ENCODE results near the gene NDUFB3.
"Not testable (repeated sequence)": the region's sequence is repeated elsewhere in the genome, so short reads cannot be mapped to it uniquely, and the experiment has no call there.

The NDUFB3 gene

GRCh38 chr2:201071479-201072200, at the start of gene NDUFB3, which contains the start of gene HYCC2:
Gene NDUFB3, plus strand, starts transcription at chr2:201072001. Its CDS starts 6,882 bp downstream, at chr2:201078883.
Gene HYCC2, minus strand, starts transcription at chr2:201071671. Its CDS starts 47,662 bp downstream, at chr2:201024009.
- DNase-seq = peak; percentile 79

DNA sequence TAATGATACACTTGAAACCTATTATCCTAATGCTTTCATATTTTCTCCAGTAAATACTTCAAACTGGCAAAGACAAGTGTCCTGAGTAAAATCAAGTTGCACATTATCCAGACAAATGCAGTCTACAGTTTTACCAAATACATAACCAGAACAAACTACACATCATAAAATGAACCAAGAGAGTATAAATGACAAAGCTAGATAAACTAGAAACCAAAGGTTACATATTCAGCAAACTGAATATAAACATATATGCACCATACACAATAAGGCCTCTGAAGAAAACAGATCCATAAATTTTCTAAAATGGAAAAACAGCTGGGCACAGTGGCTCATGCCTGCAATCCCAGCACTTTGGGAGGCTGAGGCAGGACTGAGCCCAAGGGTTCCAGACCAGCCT, 47.3 kb upstream of the NDUFB3 start:
- DNase-seq = no peak

DNA sequence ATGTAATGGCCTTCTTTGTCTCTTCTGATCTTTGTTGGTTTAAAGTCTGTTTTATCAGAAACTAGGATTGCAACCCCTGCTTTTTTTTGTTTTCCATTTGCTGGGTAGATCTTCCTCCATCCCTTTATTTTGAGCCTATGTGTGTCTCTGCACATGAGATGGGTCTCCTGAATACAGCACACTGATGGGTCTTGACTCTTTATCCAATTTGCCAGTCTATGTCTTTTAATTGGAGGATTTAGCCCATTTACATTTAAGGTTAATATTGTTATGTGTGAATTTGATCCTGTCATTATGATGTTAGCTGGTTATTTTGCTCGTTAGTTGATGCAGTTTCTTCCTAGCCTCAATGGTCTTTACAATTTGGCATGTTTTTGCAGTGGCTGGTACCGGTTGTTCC, 37.4 kb upstream of the NDUFB3 start:
- not testable (repeated sequence) for DNase-seq

DNA sequence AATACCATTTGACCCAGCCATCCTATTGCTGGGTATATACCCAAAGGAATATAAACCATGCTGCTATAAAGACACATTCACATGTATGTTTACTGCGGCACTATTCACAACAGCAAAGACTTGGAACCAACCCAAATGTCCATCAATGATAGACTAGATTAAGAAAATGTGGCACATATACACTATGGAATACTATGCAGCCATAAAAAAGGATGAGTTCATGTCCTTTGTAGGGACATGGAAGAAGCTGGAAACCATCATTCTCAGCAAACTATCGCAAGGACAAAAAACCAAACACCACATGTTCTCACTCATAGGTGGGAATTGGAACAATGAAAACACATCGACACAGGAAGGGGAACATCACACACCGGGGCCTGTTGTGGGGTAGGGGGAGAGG, 33.4 kb upstream of the NDUFB3 start:
- DNase-seq = not testable (repeated sequence)

DNA sequence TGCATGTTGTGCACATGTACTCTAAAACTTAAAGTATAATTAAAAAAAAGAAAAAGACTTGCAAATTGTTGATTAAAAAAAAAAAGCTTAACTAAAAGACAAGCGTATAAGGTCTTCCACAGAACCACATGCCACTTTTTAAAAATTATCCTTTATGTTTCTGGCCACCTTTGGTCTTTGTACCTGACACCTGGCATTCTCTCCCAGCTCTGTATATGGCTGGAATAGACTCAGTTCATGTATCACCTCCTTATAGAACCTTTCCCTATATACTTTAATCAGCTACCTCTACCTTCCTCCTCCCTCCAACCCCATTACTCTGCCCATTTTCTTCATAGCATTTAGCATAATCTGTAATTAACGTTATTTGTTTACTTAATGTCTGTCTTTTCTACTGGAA, 32.9 kb upstream of the NDUFB3 start:
- no peak for DNase-seq

DNA sequence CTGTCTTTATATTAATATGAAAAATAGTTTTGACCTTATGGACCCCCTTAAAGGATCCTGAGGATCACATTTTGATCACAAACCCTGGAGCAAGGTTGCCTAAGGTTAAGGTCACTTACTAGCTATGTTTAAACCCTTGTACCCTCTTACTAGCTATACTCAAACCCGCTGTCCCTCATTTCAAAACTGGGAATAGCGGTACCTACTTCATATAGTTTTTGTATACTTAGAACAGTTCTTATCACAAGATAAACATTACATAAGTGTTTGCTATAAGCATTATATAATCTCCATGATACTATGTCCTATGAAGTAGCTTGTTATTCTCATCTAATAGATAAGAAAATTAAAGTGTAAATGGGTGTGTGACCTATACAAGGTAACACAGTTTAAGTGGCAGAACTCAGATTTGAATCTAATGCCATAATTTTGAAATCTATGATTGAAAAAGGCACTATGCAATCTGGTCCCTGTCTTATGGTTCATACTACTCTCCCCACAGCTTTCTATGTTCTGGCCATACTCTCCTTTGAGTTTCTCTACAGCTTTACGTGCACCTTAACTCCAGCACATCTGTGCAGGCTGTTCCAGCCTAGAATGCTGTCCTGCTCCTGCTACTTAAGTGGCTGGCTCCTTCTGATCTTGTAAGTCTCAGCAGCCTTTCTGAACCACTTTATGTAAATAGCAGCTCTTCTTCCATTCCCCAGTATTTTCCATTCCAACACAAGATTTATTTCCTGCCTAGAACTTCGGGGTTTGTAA, 30.8 kb upstream of the NDUFB3 start:
- no peak for DNase-seq

DNA sequence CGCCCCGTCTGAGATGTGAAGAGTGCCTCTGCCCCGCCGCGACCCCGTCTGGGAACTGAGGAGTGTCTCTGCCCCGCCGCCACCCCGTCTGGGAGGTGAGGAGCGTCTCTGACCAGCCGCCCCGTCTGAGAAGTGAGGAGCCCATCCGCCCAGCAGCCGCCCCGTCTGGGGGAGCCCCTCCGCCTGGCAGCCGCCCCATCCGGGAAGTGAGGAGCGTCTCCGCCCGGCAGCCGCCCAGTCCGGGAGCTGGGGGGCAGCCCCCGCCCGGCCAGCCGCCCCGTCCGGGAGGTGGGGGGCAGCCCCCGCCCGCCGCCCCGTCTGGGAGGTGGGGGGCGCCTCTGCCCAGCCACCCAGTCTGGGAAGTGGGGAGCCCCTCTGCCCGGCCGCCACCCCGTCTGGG, 29.4 kb upstream of the NDUFB3 start:
- DNase-seq = not testable (repeated sequence)

DNA sequence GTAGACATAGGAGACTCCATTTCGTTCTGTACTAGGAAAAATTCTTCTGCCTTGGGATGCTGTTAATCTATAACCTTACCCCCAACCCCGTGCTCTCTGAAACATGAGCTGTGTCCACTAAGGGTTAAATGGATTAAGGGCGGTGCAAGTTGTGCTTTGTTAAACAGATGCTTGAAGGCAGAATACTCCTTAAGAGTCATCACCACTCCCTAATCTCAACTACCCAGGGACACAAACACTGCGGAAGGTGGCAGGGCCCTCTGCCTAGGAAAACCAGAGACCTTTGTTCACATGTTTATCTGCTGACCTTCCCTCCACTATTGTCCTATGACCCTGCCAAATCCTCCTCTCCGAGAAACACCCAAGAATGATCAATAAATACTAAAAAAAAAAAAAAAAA, 28.8 kb upstream of the NDUFB3 start:
- not testable (repeated sequence) for DNase-seq

DNA sequence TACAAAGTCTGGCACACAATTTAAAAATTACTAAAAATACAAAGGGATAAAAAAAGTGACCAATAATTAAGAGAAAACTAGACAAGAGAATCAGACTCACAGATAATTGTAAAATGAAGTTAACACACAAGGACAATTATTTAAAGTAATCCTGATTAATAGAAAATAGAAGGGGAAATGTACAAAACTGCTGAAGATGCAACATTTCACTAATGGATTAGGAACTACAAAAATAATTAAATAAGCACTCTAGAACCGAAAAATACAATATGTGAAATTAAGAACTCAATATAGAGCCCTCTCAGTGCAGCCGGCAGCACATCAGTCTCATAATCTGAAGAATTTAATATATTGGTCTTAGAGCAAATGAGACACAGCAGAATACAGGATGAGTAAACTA, 24.9 kb upstream of the NDUFB3 start:
- no peak for DNase-seq

GRCh38 chr2:201049455-201049854, 22.3 kb upstream of the NDUFB3 start:
- DNase-seq = no peak

DNA sequence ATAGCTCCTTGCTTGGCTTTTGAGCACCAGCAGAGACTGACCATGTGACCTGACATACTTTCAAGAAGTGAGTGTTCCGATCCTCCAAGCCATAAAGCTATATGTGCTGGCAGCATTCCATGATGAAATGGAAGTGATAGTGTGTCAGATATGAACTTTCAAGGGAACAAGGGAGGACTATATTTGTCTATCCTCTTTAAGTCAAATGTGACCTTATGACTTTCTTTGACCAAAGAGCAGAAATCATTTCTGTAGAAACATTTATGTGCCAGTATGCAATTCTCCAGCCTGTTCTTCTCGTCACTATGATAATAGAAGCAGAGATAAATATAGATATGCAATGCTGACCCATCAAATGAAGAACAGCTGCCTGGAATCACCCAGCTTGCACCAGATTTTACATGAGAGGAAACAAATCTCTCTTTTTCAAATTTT, 14.7 kb upstream of the NDUFB3 start:
- DNase-seq = no peak

DNA sequence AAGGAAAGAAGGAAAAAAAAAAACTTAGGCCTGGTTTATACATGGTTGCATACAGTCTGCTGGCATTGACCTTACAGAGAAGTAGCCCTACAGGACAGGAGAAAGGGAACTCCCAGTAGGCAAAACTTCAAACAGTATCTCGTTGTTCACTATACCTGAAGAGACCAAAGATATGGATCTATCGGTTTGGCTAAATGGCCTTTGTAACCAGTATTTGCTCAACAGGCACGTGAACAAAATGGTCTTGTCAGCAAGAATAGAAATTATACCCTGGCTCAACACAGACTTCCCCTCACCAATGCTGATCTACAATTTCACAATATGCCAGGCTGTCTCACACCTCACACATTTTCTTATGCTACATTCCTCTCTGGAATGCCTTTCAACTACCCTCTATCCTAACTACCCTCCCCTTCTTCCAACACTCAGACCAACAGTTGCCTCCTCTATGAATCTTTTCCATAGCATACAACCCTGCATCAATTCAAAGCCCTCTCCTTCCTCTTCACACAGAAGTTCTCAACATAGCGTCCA, 14.0 kb upstream of the NDUFB3 start:
- no peak for DNase-seq

DNA sequence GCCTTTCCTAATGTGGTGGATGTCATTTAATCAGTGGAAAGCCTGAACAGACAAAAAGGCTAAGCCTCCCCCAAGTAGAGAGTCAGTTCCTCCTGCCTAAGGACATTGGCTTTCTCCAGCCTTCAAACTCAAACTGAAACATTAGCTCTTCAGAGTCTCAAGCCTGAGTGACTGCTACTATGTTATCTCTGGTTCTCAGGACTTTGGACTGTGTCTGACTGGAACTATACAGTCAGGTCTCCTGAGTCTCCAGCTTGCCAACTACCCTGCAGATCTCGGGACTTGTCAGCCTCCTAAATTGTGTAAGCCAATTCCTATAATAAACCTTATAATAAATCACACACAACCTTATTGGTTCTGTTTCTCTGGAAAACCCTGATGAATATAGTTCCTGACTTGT, 12.9 kb upstream of the NDUFB3 start:
- no peak for DNase-seq

DNA sequence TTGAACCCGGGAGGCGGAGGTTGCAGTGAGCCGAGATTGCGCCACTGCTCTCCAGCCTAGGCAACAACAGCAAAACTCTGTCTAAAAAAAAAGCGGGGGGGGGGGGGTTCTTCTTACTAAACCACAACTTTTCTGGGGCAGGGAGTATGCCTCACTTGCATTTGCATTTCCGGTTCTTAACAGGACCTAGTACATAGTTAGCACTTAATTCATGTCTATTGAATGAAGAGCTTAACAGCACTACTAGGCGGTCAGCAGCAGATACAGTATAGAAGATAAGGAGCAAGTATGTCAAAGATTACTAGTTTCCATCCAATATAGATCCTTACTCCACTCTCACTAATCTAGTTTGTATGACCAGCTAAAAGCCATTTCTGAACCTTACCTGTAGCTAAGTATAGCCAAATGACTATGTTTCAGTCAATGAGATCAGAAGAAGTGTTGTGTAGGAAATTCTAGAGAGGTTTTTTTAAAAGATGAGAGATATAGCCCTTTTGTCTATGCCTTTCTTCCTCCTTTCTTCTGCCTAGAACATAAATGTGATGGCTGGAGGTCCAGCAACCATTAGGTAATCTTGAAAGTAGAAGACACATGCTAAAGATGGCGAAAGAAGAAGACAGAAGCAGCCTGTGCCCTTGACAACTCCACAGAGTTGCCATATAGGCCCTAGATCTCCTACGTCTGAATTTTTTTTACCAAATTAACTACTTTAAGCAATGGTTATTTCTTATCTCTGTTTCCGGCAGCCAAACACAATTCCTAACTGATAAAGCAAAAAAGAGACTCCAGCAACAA, 11.6 kb upstream of the NDUFB3 start:
- DNase-seq = no peak

DNA sequence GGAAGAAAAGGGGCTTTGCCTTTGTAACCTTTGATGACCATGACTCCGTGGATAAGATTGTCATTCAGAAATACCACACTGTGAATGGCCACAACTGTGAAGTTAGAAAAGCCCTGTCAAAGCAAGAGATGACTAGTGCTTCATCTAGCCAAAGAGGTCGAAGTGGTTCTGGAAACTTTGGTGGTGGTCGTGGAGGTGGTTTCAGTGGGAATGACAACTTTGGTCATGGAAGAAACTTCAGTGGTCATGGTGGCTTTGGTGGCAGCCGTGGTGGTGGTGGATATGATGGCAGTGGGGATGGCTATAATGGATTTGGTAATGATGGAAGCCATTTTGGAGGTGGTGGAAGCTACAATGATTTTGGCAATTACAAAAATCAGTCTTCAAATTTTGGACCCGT, 8.3 kb upstream of the NDUFB3 start:
- DNase-seq = not testable (repeated sequence)

DNA sequence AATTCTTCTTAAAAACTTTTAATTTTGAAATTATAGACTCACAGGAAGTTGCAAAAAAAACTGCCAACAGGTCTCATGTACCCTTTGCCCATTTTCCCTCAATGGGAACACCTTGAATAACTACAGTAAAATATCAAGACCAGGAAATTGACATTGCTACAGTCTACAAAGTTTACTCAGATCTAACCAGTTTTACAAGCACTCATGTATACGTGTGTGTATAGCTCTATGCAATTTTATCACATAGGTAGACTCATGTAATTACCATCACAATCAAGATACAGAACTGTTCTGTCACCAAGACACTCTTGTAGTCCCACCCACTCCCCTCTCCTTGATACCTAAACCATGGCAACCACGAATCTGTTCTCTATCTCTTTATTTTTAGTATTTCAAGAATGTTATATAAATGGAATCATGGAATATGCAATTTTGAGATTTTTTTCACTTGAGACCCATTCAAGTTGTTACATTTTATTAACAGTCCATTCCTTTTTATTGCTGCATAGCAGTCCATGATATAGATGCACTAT, 6.9 kb upstream of the NDUFB3 start:
- DNase-seq = no peak

GRCh38 chr2:201070948-201071478, 788 bp upstream of the NDUFB3 start:
- no peak for DNase-seq

DNA sequence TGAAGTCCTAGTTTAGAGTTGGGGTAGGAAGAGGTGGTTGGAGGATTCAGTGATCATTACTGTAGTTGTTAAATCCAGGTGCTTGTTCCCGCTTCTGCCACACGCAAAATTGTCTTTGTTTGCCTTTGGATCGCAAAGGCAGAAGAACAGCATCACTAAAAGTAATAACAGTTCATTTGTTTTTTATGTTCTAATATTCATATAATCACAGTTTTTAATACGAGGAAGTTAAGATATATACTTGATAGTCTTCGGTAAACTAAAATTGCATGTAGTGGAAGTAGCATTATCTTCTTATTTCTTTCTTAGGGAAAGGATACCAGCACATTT, 365 bp downstream of the NDUFB3 start:
- DNase-seq = no peak

DNA sequence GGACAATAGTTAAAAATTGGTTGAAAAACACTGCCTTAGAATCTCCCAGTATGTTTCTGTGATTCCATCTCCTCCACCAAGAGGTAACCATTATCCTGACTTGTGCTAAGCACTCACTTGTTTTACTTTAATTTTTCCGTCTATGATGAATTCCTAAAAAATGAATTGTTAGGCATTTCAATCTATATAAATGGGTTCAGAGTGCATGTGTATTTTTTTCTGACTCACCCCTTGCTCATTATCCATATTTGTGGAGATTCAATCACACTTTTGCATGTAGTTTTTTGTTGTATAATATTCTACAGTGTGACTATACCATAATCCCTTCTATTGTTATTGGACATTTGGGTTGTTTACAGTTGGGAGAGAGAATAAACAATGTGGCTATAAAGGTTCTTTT, 1.3 kb downstream of the NDUFB3 start:
- DNase-seq = no peak

- no peak for DNase-seq
Observed at GRCh38 chr2:201074996-201075395, 3.2 kb downstream of the NDUFB3 start.

GRCh38 chr2:201084863-201085262, 13.1 kb downstream of the NDUFB3 start:
- no peak for DNase-seq

DNA sequence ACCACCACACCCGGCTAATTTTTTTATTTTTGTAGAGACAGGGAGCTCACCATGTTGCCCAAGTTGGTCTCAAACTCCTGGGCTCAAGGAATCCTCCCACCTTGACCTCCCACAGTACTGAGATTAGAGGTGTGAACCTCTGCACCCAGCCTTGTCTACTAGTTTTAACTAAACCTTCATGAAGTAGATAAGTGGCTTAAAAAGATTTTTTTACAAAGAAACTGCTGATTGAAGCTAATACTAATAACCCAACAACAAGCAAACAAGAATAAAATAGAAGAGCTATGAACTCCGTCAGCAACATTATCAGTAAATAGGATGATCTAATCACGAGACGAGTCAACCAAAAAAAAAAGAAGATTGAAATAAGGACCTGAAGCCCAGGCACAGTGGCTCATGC, 18.8 kb downstream of the NDUFB3 start:
- DNase-seq = no peak

GRCh38 chr2:201093573-201093972, 21.8 kb downstream of the NDUFB3 start:
- no peak for DNase-seq

Measured in 8988T (cell line).